NCI-H187 treated with DMSO at 0.1 percent for 48 hours (cell line): ENCODE data around the gene ADGRG1.
"Not testable (repeated sequence)": the region's sequence is repeated elsewhere in the genome, so short reads cannot be mapped to it uniquely, and the experiment has no call there.

Experiments used
- DNase-seq: peaks from one replicate; lab custom pipeline; 2025; lab: John Stamatoyannopoulos, UW

ADGRG1 gene

GRCh38 chr16:57698812-57699405 lies 70.5 kb downstream of the ADGRG1 start:
- DNase-seq, result no peak

DNA sequence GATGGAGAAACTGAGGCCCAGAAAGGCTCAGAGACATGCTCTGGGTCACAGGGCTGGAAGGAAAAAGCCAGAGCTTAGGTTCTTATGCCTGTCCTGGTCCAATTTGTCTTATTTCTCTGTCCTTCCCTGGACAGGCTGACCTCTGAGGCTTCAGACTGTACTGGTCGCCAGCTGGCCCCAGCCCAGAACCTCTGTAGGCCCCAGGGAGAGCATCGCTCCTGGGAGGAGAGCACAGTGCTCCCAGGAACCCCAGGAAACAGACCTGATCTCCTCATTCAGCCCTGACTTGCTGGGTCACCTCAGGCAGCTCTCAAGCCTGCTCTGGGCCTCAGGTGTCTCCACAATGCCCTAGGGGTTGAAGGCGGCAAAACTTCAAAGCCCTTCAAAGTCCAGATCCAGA lies 71.1 kb downstream of the ADGRG1 start:
- DNase-seq, result no peak

DNA sequence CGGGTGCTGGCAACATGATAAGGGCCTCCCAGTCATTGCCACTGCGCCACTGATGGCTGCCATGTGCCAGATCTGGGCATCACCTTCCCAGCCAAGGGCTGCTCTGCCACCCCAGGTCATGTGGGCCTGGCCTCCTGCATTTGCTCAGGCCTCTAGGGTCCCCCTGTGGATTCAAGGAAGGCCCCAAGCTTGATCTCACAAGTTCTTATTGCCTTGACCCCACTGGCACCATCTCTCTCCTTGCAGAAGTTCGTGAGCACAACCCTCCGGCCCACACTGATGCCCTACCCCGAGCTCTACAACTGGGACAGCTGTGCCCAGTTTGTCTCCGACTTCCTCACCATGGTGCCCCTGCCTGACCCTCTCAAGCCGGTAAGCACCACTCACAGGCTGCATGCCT lies 71.5 kb downstream of the ADGRG1 start:
- no peak for DNase-seq

DNA sequence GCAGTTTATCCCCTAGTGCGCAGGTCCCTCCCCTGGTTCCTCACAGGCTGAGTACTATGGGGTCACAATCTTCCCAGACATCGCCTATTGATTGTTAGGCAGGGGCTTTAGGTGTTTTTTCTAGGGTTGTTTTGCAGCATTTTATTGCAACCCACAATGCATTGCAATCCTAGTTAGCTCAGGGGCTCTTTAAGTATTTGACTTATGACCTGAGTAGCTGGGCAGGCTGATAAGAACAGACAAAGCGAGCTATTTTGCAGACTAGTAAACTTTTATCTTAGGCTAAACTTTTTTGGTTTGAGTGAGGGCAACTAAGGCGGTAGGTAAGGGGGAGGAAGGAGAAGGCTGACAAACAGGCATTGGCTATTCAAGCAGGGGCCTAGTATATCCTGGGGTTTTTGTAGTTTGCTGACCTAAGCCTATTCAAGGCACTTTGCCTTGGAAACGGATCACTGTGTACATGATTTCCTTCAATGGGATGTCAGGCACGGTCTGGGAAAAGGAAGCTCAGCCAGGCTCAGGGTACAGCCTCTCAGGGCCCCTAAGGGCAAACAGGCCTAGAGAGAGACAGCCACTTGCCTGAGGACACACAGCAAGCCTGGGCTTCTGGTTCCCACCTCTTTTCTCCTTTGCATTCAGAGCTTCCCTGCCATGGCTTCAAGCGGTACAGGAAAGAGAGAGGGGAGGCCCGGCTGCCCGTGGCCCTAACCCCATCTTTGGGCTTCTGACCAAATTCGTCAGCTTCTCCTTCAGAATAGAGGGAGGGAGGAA lies 72.5 kb downstream of the ADGRG1 start:
- no peak for DNase-seq

DNA sequence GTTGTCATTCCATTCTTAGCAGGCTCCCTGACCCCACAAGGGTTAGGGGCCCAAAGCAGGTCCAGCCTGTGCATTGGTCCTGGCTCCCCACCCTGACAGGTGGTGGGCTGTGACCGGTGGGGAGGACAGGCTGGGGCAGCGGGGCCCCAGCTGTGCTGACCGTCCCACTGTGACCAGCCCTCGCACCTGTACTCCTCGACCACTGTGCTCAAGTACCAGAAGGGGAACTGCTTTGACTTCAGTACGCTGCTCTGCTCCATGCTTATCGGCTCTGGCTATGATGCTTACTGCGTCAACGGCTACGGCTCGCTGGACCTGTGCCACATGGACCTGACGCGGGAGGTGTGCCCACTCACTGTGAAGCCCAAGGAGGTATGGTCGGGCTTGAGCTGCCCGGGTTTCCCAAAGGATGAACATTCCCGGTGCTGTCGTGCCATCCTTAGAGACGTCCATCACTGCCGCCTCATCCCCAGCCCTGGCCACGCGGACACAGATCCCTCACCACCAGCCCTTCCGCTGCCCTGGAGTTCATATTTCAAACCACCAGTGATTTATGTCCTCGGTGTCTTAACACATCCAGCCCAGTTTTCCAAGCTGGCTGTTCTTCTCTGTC lies 73.4 kb downstream of the ADGRG1 start:
- DNase-seq, result no peak

GRCh38 chr16:57703416-57704010 lies 75.1 kb downstream of the ADGRG1 start:
- no peak for DNase-seq

DNA sequence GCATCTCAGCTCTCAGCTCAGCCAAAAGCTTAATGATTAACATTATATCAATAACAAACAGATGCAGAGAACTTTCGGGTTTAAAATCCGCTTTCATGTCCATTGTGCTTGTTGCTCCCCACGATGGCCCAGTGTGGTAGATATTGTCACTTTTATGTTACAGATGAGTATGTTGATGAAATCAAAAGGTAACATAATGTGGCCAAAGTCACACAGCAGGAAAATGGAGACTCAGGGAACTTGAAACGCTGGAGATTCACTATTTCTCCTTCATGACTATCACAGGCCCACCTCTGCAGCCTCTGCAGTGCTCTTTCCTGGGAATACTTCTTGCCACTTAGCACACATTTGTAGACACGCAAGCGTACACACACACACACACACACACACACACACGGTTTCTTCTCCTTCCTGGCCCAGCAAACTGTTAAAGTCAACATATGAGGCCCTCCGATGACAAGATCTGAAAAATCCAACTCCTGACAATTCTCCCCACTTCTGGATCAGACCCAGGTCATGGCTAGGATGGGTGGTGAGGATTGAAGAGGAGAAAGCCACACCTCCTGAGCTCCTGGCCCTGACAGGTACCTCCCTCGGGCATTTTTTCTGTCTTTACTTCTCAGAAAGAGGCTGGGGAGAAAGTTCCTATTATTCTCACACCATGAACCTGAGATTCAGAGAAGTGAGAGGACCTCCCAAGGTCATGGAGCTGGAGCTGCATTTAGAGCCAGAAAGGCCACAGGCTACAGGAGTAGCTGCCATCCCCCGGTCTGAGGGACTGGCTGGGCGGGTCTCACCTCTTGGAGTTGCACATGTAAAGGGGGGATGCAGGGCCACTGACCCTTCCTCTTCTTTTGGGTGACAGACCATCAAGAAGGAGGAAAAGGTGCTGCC lies 75.8 kb downstream of the ADGRG1 start:
- DNase-seq, result no peak

GRCh38 chr16:57704905-57705852 lies 76.7 kb downstream of the ADGRG1 start:
- DNase-seq, result no peak

DNA sequence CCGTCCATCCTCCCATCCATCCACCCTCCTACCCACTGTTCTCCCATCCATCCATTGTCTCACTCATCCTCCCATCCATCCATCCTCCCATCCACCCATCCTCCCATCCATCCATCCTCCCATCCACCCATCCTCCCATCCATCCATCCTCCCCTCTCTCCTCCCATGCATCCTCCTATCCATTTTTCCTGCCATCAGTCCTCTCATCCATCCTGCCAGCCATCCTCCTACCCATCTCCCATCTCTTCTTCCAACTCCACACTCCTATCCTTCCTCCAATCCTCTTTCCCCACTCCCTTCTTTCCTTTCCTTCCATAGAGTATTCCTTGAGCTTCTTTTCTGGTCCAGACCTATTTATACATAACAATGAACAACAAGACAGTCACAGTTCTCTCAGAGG lies 78.3 kb downstream of the ADGRG1 start:
- DNase-seq, result no peak

DNA sequence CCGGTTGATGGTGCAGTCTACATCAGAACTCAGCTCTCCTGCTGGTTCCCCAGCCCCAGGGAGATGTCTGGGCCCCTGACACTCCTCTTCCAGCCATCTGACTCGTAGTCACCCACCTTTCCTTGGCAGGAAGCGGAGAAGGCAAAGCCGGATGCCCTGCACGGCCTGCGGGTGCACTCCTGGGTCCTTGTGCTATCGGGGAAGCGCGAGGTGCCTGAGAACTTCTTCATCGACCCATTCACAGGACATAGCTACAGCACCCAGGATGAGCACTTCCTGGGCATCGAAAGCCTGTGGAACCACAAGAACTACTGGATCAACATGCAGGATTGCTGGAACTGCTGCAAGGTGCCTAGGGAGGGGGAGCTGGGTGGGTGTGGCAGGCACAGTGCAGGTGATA lies 78.9 kb downstream of the ADGRG1 start:
- no peak for DNase-seq

DNA sequence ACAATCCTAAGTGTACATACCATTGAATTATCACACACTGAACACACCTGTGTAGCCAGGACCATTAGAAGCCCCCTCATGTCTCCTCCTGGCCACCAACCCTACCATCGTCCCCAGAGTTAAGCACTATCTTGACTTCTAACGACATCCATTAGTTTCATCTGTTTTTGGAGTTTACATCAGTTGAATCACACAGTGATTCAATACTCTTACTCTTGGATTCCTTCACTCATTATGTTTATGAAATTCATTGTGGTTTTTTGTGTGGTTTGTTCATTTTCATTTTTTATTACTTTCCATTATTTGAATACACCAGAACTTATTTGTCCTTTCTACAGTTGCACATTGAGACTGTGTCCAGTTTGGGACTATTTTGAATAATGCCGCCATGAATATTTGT lies 79.7 kb downstream of the ADGRG1 start:
- DNase-seq, result no peak

DNA sequence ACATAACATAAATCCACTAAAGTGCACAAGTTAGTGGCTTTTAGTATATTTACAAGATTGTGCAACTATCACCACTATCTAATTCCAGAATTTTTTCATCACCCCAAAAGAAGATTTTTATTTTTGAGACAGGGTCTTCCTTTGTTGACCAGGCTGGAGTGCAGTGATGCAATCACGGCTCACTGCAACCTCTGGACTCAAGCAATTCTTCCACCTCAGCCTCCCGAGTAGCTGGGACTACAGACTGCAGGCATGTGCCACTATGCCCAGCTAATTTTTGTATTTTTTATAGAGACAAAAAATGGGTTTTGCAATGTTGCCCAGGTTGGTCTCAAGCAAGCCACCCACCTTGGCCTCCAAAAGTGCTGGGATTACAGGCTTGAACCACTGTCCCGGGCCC lies 81.2 kb downstream of the ADGRG1 start:
- DNase-seq, result no peak

DNA sequence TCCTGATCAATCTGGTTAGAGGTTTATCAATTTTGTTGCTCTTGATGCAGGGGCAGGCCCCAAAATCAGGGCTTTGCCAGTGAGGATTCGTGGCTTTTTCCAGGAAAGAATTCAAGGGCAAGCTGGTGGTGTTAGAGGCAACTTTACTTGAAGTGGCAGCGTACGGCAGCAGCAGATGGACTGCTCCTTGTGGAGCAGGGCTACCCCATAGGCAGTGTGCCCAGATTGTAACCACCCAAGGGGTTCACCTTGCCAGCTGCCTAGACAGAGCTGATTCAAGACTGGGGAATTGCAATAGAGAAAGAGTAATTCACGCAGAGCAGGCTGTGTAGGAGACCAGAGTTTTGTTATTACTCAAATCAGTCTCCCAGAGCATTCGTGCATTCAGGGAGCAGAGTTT lies 82.9 kb downstream of the ADGRG1 start:
- no peak for DNase-seq

- DNase-seq, result no peak
These were observed 83.6 kb downstream of the ADGRG1 start for GRCh38 chr16:57711993-57712392.

DNA sequence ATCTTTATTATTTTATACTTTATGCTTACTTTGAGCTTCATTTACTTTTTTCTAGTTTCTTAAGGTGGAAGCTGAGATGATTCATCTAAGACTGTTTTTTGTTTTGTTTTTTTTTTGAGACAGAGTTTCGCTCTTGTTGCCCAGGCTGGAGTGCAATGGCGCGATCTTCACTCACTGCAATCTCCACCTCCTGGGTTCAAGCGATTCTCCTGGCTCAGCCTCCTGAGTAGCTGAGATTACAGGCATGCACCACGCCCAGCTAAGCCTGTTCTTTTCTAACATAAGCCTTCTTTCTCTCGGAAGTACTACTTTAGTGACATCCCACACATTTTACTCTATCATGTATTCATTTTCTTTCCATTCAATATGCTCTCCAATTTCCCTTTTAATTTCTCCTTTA lies 84.1 kb downstream of the ADGRG1 start:
- not testable (repeated sequence) for DNase-seq

- DNase-seq, result no peak
These were observed 85.2 kb downstream of the ADGRG1 start for GRCh38 chr16:57713596-57713995.

DNA sequence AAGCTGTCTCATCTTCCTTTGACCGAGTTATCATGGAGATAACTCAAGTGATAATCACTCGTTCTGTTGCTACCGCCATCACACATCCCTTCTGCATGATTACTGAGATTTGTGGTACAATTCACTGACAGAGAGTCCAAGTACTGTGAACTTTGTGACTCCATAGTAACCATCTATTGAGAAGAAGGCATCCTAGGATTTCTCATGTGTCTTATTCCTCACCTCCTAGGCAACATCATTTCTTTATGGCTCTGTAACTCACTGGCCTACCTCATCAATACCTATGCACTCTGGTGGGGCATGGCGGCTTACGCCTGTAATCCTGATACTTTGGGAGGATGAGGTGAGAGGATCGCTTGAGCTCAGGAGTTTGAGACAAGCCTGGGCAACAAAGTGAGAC lies 85.6 kb downstream of the ADGRG1 start:
- DNase-seq, result no peak
